ENCODE data around the gene PHACTR4.

- no peak for TF ChIP-seq POLR2A (IDR thresholded peaks at IDR 0.05)
- TF ChIP-seq CTCF (IDR thresholded peaks at IDR 0.05), result no peak
Observed at GRCh38 chr1:28365864-28366263, 3.7 kb upstream of the PHACTR4 start.
